Measurements from ENCODE around the gene KRT72. TPM values are rescaled to one million over a fixed set of nuclear protein-coding genes. Genes with fewer than 3 reads are reported as not detected.

The KRT72 gene
- total and polyA plus RNA-seq, 5 donors from 2014 or later = 0.13 to 1.3 TPM; not detected in 3

DNA sequence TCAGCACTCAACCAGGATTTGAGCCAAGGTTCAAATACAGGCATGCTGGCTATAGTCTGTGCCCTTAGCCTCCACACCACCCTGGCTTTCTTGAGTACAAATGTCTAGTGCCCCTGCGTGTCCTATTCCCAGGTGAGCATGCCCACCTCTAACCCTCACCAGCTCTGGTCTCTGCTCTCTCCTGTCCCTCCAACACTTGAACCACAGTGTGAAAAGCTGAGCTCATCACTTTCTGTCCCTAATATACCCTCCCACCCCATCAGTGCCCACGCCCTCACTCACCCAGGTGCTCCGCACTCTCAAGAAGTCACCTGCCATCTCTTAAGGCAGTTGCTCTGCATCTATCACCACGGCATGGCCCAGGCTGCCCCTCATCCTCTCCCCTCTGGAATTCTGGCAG is 41.3 kb downstream of the KRT72 start:
- ATAC-seq (ENCODE audit: low read depth in 2 of 2) = no peak
- no peaks in the 10 kb centered on the region for H3K9me3 ChIP-seq (ENCODE audit: control insufficient read depth in 2 of 2, low read length in 2 of 2)

DNA sequence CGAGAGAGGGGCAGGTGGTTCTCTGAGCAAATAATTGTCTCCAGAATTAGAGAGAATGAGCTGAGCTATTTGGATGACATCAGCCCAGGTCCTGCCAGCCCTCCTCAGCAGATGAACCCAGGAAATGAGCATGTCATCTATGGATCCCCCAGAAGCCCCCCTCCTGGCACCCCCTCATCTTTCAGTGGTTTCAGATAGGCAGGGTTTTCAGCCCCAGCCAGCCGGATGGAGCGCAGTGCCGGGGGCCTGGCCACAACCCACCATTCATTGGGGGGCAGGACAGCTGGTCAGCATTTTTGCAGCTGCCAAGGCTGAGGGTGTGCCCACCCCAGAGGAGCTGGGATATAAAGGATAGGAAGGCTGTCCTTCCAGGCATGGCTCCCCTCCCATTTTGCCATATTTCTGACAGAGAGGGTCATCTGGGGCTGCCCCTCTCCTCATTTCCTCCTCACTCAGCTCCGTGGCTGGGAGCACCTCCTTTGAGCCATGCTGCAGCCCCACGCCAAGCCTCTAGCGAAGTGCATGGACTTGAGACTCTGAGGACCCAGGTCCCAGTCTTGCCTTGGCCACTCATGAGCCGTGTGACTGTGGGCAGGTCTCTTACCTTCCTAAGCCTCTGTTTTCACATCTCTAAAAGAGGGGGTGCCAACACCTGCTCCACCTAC is 42.4 kb downstream of the KRT72 start:
- peaks cover 17% of the 10 kb centered on the region for H3K27me3 Mint-ChIP-seq
- Histone ChIP-seq H3K9me3 (ENCODE audit: control insufficient read depth in 2 of 2, low read length in 2 of 2) (no peaks in the 10 kb centered on the region), H3K4me1 (ENCODE audit: control insufficient read depth, insufficient read depth, low read length, poor library complexity, severe bottlenecking) (no peaks in the 10 kb centered on the region), H3K4me3 (ENCODE audit: low read depth, low read length) (no peak overlapping the region), H3K27ac (ENCODE audit: insufficient read depth, low read length, poor library complexity, severe bottlenecking) (no peak overlapping the region), H3K27me3 (ENCODE audit: control insufficient read depth, insufficient read depth, low read length) (no peaks in the 10 kb centered on the region), H3K36me3 (ENCODE audit: control insufficient read depth, insufficient read depth, low read length) (no peaks in the 10 kb centered on the region)
- DNase-seq (no peak), ATAC-seq (ENCODE audit: low read depth in 2 of 2) (no peak)
- no peak overlapping the region for H3K4me3 Mint-ChIP-seq
- H3K36me3 Mint-ChIP-seq = no peaks in the 10 kb centered on the region
- H3K9me3 Mint-ChIP-seq = peaks cover 0 to under 1% (median 0%) of the 10 kb centered on the region in 7 donors
- H3K4me1 Mint-ChIP-seq = no peaks in the 10 kb centered on the region
- no peak overlapping the region for H3K27ac Mint-ChIP-seq

More for the DNA sequence above, 41.3 kb downstream of the KRT72 start:
- no peaks in the 10 kb centered on the region for H3K4me1 ChIP-seq (ENCODE audit: control insufficient read depth, insufficient read depth, low read length, poor library complexity, severe bottlenecking)
- Mint-ChIP-seq H3K27ac (no peak overlapping the region), H3K4me3 (no peak overlapping the region), H3K27me3 (peaks cover 22% of the 10 kb centered on the region), H3K36me3 (no peaks in the 10 kb centered on the region), H3K4me1 (no peaks in the 10 kb centered on the region), H3K9me3 (peaks cover 0 to 3% (median 0%) of the 10 kb centered on the region in 7 donors)
- no peaks in the 10 kb centered on the region for H3K27me3 ChIP-seq (ENCODE audit: control insufficient read depth, insufficient read depth, low read length)
- no peak overlapping the region for H3K4me3 ChIP-seq (ENCODE audit: low read depth, low read length)
- H3K36me3 ChIP-seq (ENCODE audit: control insufficient read depth, insufficient read depth, low read length) = no peaks in the 10 kb centered on the region
- no peak for DNase-seq
- H3K27ac ChIP-seq (ENCODE audit: insufficient read depth, low read length, poor library complexity, severe bottlenecking) = no peak overlapping the region

DNA sequence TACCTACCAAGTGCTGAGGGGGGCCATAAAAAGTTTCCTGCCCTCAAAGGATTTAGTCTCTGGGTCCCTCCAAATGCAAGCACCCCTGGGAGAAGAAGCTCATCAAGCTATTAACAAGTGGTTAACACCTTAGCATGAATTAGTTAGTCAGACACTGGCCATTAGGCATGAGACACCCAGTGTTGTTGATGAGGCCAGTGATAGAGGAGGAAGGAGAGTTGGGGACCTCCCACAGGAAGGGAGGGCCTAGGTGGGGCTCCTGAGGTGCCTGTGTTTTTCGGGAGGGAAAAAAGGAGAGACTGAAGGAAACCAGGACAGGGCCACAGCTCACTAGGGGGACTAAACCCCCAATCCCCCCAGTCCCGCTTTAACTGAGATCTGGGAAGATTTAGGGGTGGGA is 43.8 kb downstream of the KRT72 start:
- Histone ChIP-seq H3K27me3 (ENCODE audit: control insufficient read depth, insufficient read depth, low read length) (no peaks in the 10 kb centered on the region), H3K27ac (ENCODE audit: insufficient read depth, low read length, poor library complexity, severe bottlenecking) (no peak overlapping the region), H3K36me3 (ENCODE audit: control insufficient read depth, insufficient read depth, low read length) (no peaks in the 10 kb centered on the region), H3K4me1 (ENCODE audit: control insufficient read depth, insufficient read depth, low read length, poor library complexity, severe bottlenecking) (no peaks in the 10 kb centered on the region), H3K9me3 (ENCODE audit: control insufficient read depth in 2 of 2, low read length in 2 of 2) (no peaks in the 10 kb centered on the region), H3K4me3 (ENCODE audit: low read depth, low read length) (no peak overlapping the region)
- H3K9me3 Mint-ChIP-seq = no peaks in the 10 kb centered on the region
- no peak overlapping the region for H3K27ac Mint-ChIP-seq
- H3K36me3 Mint-ChIP-seq = no peaks in the 10 kb centered on the region
- H3K4me1 Mint-ChIP-seq = no peaks in the 10 kb centered on the region
- ATAC-seq (ENCODE audit: low read depth in 2 of 2) = no peak
- no peak overlapping the region for H3K4me3 Mint-ChIP-seq
- H3K27me3 Mint-ChIP-seq = peaks cover 7% of the 10 kb centered on the region
- no peak for DNase-seq

DNA sequence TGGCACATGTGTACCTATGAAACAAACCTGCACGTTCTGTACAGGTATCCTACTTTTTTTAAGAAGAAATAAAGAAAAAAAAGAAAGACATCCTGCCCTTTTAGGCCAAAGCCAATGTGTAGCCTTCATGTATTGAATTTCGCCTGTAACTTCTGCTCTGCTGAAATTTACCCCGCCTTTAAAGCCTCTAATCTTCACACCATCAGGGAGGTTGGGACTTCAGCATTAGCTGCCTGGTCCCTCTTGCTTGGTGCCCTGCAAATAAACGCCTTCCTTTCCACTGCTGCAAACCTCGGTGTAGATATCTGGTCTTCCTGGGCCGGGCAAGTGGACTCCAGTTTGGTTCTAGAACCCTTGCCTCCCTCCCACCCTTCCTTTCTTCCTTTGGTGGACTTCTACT is 45.7 kb downstream of the KRT72 start:
- Mint-ChIP-seq H3K4me3 (no peak overlapping the region), H3K27ac (no peak overlapping the region)
- H3K4me1 ChIP-seq (ENCODE audit: control insufficient read depth, insufficient read depth, low read length, poor library complexity, severe bottlenecking) = no peaks in the 10 kb centered on the region

DNA sequence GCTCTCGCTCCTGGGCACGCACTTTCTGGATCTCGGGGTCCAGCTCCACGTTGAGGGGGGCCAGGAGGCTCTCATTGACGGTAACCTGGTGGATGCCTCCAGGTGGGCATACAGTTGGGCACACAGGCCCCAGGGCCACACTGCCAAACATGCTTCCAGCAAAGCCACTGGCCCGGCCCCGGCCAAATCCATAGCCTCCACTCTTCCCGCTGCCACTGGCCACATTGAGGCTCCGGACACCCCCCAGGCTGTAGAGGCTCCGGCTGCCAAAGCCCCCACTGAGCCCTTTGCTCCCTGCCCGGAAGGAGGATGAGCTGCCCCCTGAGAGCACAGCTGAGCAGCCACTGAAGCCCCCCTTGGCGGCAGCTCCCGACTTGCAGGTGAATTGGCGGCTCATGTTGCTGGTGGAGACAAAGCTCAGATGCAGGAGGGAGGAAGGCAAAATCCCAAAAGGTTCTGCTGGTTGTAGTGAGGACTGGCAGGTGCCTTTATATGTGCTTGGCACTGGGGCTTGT is 48.5 kb downstream of the KRT72 start, which contains the start of gene KRT71:
KRT71 (minus strand) TSS at position 465 of the 515 bp plus-strand sequence; CDS start at position 397, 68 bp downstream.
- Mint-ChIP-seq H3K4me3 (no peak within 1 kb of the TSS), H3K36me3 (no peaks in the 10 kb centered on the region), H3K4me1 (no peaks in the 10 kb centered on the region), H3K27ac (no peak within 1 kb of the TSS), H3K27me3 (no peaks in the 10 kb centered on the region), H3K9me3 (peaks cover 0 to 3% (median 0%) of the 10 kb centered on the region in 7 donors)
- no peak for ATAC-seq (ENCODE audit: low read depth in 2 of 2)
- Histone ChIP-seq H3K27ac (ENCODE audit: insufficient read depth, low read length, poor library complexity, severe bottlenecking) (no peak within 1 kb of the TSS), H3K4me3 (ENCODE audit: low read depth, low read length) (no peak within 1 kb of the TSS), H3K27me3 (ENCODE audit: control insufficient read depth, insufficient read depth, low read length) (no peaks in the 10 kb centered on the region), H3K9me3 (ENCODE audit: control insufficient read depth in 2 of 2, low read length in 2 of 2) (no peaks in the 10 kb centered on the region), H3K36me3 (ENCODE audit: control insufficient read depth, insufficient read depth, low read length) (no peaks in the 10 kb centered on the region), H3K4me1 (ENCODE audit: control insufficient read depth, insufficient read depth, low read length, poor library complexity, severe bottlenecking) (no peaks in the 10 kb centered on the region)
- DNase-seq = no peak

More for the DNA sequence above, 45.7 kb downstream of the KRT72 start:
- Mint-ChIP-seq H3K27me3 (peaks cover 5% of the 10 kb centered on the region), H3K36me3 (no peaks in the 10 kb centered on the region), H3K9me3 (no peaks in the 10 kb centered on the region), H3K4me1 (no peaks in the 10 kb centered on the region)
- DNase-seq (no peak), ATAC-seq (ENCODE audit: low read depth in 2 of 2) (no peak)
- Histone ChIP-seq H3K27ac (ENCODE audit: insufficient read depth, low read length, poor library complexity, severe bottlenecking) (no peak overlapping the region), H3K27me3 (ENCODE audit: control insufficient read depth, insufficient read depth, low read length) (no peaks in the 10 kb centered on the region), H3K36me3 (ENCODE audit: control insufficient read depth, insufficient read depth, low read length) (no peaks in the 10 kb centered on the region), H3K4me3 (ENCODE audit: low read depth, low read length) (no peak overlapping the region), H3K9me3 (ENCODE audit: control insufficient read depth in 2 of 2, low read length in 2 of 2) (no peaks in the 10 kb centered on the region)

DNA sequence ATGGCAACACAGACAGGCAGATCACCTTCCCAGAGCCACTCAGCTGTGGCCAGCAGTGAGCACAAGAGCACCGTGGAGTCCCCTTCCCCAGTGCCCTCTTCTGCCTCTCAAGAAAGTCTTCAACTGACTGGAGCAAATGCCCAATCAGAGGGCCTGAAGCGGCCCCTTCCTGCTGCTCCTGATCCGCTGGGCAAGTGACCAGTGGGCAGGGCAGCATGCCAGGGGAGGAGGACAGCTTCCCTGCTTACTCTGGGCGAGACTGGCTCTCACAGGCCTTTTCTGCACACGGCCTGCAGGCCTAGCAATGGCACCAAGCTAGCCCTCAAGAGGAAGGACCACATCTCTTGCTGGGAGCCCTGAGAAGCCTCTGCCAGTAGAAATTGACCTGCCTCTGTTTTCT is 49.2 kb downstream of the KRT72 start:
- Histone ChIP-seq H3K27me3 (ENCODE audit: control insufficient read depth, insufficient read depth, low read length) (no peaks in the 10 kb centered on the region), H3K27ac (ENCODE audit: insufficient read depth, low read length, poor library complexity, severe bottlenecking) (no peak overlapping the region), H3K36me3 (ENCODE audit: control insufficient read depth, insufficient read depth, low read length) (no peaks in the 10 kb centered on the region), H3K9me3 (ENCODE audit: control insufficient read depth in 2 of 2, low read length in 2 of 2) (no peaks in the 10 kb centered on the region), H3K4me3 (ENCODE audit: low read depth, low read length) (no peak overlapping the region), H3K4me1 (ENCODE audit: control insufficient read depth, insufficient read depth, low read length, poor library complexity, severe bottlenecking) (no peaks in the 10 kb centered on the region)
- Mint-ChIP-seq H3K4me3 (no peak overlapping the region), H3K27me3 (no peaks in the 10 kb centered on the region), H3K9me3 (peaks cover 0 to 3% (median 0%) of the 10 kb centered on the region in 7 donors), H3K36me3 (no peaks in the 10 kb centered on the region), H3K27ac (no peak overlapping the region), H3K4me1 (no peaks in the 10 kb centered on the region)
- DNase-seq = no peak
- no peak for ATAC-seq (ENCODE audit: low read depth in 2 of 2)

DNA sequence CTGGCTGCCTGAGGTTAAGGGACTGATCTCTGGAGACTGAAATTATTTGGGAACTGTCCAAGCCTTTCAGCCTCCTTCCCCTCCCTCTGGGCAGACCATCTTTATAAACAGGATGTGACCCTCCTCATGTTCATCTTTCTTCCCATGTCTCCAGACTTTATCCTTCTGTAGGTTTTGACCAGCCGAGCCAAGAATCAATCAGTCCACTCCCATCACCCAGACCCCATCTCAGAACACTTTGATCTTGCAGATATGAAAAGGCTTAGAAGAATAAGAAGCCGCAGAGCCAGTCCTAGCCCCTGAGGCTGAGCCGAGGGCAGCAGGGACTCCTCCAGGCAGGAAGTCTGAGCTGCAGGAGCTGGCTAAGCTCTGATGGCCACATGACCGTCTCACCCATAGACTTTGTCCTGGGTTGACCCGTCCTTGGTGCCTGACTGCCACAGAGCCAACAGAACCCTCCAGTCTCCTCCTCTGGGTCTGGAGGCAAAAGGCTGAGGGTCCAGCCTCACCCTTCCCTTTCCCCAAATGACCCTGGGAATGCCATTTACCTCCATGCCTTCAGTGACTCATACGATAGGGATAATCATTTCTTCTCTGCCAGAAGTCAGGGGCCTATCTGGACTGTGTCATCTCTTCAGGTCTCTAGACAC is 49.9 kb downstream of the KRT72 start:
- Mint-ChIP-seq H3K27me3 (no peaks in the 10 kb centered on the region), H3K27ac (no peak overlapping the region), H3K4me1 (no peaks in the 10 kb centered on the region), H3K36me3 (no peaks in the 10 kb centered on the region), H3K9me3 (peaks cover 0 to 3% (median 0%) of the 10 kb centered on the region in 7 donors), H3K4me3 (no peak overlapping the region)
- DNase-seq (no peak), ATAC-seq (ENCODE audit: low read depth in 2 of 2) (no peak)
- no peak overlapping the region for H3K4me3 ChIP-seq (ENCODE audit: low read depth, low read length)
- no peak overlapping the region for H3K27ac ChIP-seq (ENCODE audit: insufficient read depth, low read length, poor library complexity, severe bottlenecking)
- H3K36me3 ChIP-seq (ENCODE audit: control insufficient read depth, insufficient read depth, low read length) = no peaks in the 10 kb centered on the region
- H3K9me3 ChIP-seq (ENCODE audit: control insufficient read depth in 2 of 2, low read length in 2 of 2) = no peaks in the 10 kb centered on the region
- no peaks in the 10 kb centered on the region for H3K27me3 ChIP-seq (ENCODE audit: control insufficient read depth, insufficient read depth, low read length)
- no peaks in the 10 kb centered on the region for H3K4me1 ChIP-seq (ENCODE audit: control insufficient read depth, insufficient read depth, low read length, poor library complexity, severe bottlenecking)
